Lower leg skin (tissue), 4 donors: ENCODE measurements around the gene MTOR. TPM values are rescaled to one million over a fixed set of nuclear protein-coding genes. Genes with fewer than 3 reads are reported as not detected.
"Not testable (repeated sequence)": the region's sequence is repeated elsewhere in the genome, so short reads cannot be mapped to it uniquely, and the experiment has no call there.

Source experiments
- DNase-seq, 2 donors: peaks; one replicate each; pipeline ENCODE4 v3.0.0-alpha.2; 2019; ENCODE audit warnings: low spot score in 2 of 2
- H3K4me3 ChIP-seq: fragments of 200-600 bp; sonication (generic); 2 replicates; pipeline ENCODE4 v1.5.1; 2017; ENCODE audit warnings: mild to moderate bottlenecking, low read depth; ENCODE audit not compliant: poor library complexity, severe bottlenecking
- POLR2A ChIP-seq, 2 donors: fragments of 450-650 bp; IDR thresholded peaks; one replicate each; pipeline ENCODE4 v1.6.1; 2016 to 2017; ENCODE audit warnings: antibody characterized with exemption in 2 of 2, mild to moderate bottlenecking in 1 of 2, moderate library complexity in 1 of 2
- WGBS, 2 donors: methylation state at CpG; one replicate each; pipeline ENCODE4 v1.1.5; 2018; 5-methylcytosine and 5-hydroxymethylcytosine counted together
- intact Hi-C: fragments of 100-400 bp; cut with DNase I; formaldehyde crosslinking; loops from one replicate; pipeline ENCODE4 v1.15.0; 2023; ENCODE audit warnings: low total_unique reads
- total RNA-seq, 4 donors: library from RNA; depleted of rRNA; stranded (reverse); fragments of >200 nt; gene quantifications; one replicate each; pipeline ENCODE4 v1.1.0, GENCODE V29; 2016
- TF ChIP-seq, protein P1 (sequence below), 3 donors: fragments of 450-650 bp; IDR thresholded peaks; one replicate each; pipeline ENCODE4 v1.5.1; 2016; ENCODE audit warnings: antibody characterized with exemption in 3 of 3, mild to moderate bottlenecking in 3 of 3, moderate library complexity in 2 of 3

MTOR gene
- total RNA-seq, 4 donors from 2014 or later = 28.7 to 31.5 (median 29.7) TPM

DNA sequence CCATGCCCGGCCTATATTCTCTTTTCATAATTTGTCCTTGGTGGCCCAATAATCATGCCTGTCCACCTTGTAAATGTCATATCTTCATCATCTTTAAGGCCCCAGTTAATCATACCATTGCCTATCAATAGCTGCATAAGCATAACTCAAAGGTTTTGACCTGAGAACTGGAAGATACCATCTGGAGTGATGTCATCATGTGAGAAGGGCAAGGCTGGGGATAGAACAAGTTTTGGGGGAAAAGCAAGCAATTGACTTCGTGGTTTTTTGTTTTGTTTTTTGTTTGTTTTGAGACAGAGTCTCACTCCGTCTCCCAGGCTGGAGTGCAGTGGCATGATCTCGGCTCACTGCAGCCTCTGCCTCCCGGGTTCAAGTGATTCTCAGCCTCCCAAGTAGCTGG is 16.8 kb upstream of the MTOR start:
- DNase-seq = no peak
- WGBS, 2 donors = 91 to 97% methylated on average over 5 of the region's 5 CpGs
- no peak overlapping the region for H3K4me3 ChIP-seq
- intact Hi-C loops = no loop called here
- TF ChIP-seq, protein P1, sequence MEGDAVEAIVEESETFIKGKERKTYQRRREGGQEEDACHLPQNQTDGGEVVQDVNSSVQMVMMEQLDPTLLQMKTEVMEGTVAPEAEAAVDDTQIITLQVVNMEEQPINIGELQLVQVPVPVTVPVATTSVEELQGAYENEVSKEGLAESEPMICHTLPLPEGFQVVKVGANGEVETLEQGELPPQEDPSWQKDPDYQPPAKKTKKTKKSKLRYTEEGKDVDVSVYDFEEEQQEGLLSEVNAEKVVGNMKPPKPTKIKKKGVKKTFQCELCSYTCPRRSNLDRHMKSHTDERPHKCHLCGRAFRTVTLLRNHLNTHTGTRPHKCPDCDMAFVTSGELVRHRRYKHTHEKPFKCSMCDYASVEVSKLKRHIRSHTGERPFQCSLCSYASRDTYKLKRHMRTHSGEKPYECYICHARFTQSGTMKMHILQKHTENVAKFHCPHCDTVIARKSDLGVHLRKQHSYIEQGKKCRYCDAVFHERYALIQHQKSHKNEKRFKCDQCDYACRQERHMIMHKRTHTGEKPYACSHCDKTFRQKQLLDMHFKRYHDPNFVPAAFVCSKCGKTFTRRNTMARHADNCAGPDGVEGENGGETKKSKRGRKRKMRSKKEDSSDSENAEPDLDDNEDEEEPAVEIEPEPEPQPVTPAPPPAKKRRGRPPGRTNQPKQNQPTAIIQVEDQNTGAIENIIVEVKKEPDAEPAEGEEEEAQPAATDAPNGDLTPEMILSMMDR (IDR thresholded peaks at IDR 0.05) = no peak
- TF ChIP-seq POLR2A (IDR thresholded peaks at IDR 0.05) = no peak

DNA sequence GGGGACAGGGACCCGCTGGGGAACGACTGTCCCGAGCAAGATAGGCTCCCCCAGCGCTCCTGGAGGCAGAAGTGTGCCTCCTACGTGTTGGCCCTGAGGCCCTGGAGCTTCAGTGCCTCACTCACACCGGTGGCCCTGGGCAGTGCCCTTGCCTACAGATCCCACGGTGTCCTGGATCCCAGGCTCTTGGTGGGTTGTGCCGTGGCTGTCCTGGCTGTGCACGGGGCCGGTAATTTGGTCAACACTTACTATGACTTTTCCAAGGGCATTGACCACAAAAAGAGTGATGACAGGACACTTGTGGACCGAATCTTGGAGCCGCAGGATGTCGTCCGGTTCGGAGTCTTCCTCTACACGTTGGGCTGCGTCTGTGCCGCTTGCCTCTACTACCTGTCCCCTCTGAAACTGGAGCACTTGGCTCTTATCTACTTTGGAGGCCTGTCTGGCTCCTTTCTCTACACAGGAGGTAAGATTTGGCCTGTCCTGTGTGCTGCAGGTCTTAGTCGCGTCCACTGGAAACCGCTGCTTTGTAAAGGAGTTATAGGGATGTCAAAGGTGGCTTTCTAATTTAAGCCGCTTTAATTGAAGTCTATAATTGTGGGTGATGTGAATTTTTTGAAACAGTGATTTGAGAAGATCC is 11.4 kb upstream of the MTOR start:
- no peak for TF ChIP-seq POLR2A (IDR thresholded peaks at IDR 0.05)
- TF ChIP-seq, protein P1 (IDR thresholded peaks at IDR 0.05) = no peak
- intact Hi-C loops = no loop called here
- WGBS, 2 donors = 8 to 16% methylated on average over 19 to 22 of the region's 22 CpGs
- peak in 1 of 2 donors; percentile 86 for DNase-seq
- peak overlapping the region; percentile 52 for H3K4me3 ChIP-seq

DNA sequence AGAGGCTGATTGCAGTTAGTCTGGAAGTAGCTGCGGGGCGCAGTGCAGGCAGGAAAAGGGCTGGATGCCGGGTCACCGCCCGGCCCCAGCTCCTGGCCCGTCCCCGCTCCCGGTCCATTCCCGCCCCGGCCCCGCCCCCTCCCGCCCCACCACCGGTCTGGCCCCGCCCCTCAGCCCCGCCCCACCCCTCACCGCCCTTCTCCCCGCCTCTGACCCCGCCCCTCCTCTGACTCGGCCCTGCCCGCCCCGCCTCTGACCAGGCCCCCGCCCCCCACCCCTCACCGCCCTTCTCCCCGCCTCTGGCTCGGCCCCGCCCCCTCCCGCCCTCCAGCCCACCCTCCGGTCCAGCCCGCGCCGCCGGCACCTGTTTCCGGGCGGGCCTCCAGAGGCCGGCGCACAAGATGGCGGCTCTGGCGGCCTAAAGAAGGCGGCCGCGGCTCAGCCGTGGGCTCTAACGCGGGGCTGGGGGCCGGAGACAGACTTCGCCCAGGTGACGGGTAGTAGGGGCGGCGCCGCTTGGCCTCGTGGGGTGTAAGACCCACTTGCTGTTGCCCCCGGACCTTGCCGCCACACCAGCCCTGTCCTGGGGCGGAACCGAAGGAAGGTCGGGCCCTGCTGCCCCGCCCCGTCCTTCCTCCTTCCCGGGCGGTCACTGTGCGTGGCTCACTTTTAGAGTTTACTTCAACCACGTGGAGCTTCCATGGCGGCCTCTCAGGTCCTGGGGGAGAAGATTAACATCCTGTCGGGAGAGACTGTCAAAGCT is 10.7 kb upstream of the MTOR start, which contains the start of gene UBIAD1:
Gene UBIAD1, plus strand, starts transcription at position 367 of the 763 bp plus-strand sequence. Its CDS starts 334 bp downstream, at position 701.
- DNase-seq = peak; percentile 70 to 95
- intact Hi-C loops = no loop called here
- WGBS, 2 donors = 0% methylated on average over 21 to 30 of the region's 64 CpGs
- peak within 1 kb of the TSS; percentile 52 for H3K4me3 ChIP-seq
- TF ChIP-seq, protein P1 (IDR thresholded peaks at IDR 0.05) = no peak
- no peak for TF ChIP-seq POLR2A (IDR thresholded peaks at IDR 0.05)

DNA sequence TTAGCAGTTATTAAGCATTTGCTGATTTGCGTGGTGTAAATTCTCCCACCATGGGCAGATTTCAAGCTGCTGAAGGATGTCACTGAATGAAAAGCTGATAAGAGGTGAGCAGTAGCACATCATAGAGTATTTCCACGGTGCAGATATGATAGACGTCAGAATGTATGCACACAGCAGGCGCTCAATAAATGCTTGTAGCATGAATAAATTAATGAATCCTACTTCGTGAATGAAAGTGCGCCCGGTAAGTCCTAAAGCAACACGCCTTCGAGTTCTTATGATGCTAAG is 10.1 kb upstream of the MTOR start:
- DNase-seq = no peak
- WGBS, 2 donors = 9 to 12% methylated on average over 9 of the region's 9 CpGs
- H3K4me3 ChIP-seq = no peak overlapping the region
- intact Hi-C loops = no loop called here
- TF ChIP-seq, protein P1 (IDR thresholded peaks at IDR 0.05) = no peak
- no peak for TF ChIP-seq POLR2A (IDR thresholded peaks at IDR 0.05)

DNA sequence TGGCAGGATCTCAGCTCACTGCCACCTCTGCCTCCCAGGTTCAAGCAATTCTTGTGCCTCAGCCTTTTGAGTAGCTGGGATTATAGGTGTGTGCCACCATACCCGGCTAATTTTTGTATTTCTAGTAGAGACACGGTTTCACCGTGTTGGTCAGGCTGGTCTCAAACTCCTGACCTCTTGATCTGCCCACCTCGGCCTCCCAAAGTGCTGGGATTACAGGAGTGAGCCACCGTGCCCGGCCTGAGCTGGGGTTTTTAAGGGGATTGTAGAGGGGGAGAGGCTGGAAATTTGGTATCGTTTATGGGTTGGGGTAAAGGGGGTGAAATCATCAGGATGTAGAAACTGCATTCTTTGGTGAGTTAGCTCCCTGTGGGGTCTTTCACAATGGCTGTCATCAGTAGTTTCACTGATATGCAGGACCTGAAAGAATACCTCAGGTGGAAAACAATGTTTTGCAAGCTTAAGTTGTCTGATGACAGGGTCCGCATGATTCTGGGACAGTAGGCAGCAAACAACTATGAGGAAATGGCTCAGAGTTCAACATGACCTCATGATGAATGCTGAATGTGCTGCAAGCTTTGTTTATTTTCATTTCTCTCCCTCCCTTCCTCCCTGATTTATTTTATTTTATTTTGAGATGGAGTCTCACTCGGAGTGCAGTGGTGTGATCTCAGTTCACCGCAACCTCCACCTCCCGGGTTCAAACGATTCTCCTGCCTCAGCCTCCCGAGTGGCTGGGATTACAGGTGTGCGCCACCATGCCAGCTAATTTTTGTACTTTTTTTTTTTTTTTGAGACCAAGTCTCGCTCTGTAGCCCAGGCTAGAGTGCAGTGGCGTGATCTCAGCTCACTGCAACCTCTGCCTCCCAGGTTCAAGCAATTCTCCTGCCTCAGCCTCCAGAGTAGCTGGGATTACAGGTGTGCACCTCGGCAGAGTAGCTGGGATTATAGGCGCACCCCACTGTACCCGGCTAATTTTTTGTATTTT is 5.3 kb upstream of the MTOR start:
- 88 to 89% methylated on average over 19 of the region's 19 CpGs for WGBS, 2 donors
- H3K4me3 ChIP-seq, DNase-seq, intact Hi-C loops: not testable (repeated sequence)
